GM23248 (cell line): ENCODE measurements around the gene RND2. TPM values are rescaled to one million over a fixed set of nuclear protein-coding genes. Genes with fewer than 3 reads are reported as not detected.

Experiments used
- DNase-seq: peaks from one replicate; pipeline ENCODE4 v3.0.0-alpha.2; 2015
- H2AFZ ChIP-seq: fragments of 200-600 bp; sonication (generic); 2 replicates; pipeline ENCODE4 v1.6.1; 2016; ENCODE audit warnings: antibody characterized with exemption
- H3F3A ChIP-seq: fragments of 200-600 bp; sonication (generic); 2 replicates; pipeline ENCODE4 v1.6.1; 2016; ENCODE audit warnings: mild to moderate bottlenecking, antibody characterized with exemption, mixed run types; ENCODE audit not compliant: insufficient read depth
- H3K27ac ChIP-seq: fragments of 200-600 bp; sonication (generic); 2 replicates; pipeline ENCODE4 v1.5.1; 2016; ENCODE audit warnings: mild to moderate bottlenecking
- H3K27me3 ChIP-seq: fragments of 200-600 bp; sonication (generic); replicated peaks from 2 replicates; pipeline ENCODE4 v1.6.1; 2016; ENCODE audit warnings: mild to moderate bottlenecking; ENCODE audit not compliant: insufficient read depth
- H3K36me3 ChIP-seq: fragments of 200-600 bp; sonication (generic); 2 replicates; pipeline ENCODE4 v1.6.1; 2016; ENCODE audit warnings: low read depth, mild to moderate bottlenecking
- H3K4me1 ChIP-seq: fragments of 200-600 bp; sonication (generic); 2 replicates; pipeline ENCODE4 v1.6.1; 2016; ENCODE audit warnings: mild to moderate bottlenecking; ENCODE audit not compliant: insufficient read depth
- H3K4me2 ChIP-seq: fragments of 200-600 bp; sonication (generic); one replicate; pipeline ENCODE4 v1.6.1; 2016; ENCODE audit warnings: mild to moderate bottlenecking; ENCODE audit not compliant: unreplicated experiment
- H3K4me3 ChIP-seq: fragments of 200-600 bp; sonication (generic); 2 replicates; pipeline ENCODE4 v1.5.1; 2016; ENCODE audit warnings: mild to moderate bottlenecking
- H3K79me2 ChIP-seq: fragments of 200-600 bp; sonication (generic); 2 replicates; pipeline ENCODE4 v1.6.1; 2016; ENCODE audit warnings: mild to moderate bottlenecking; ENCODE audit not compliant: insufficient read depth
- H3K9ac ChIP-seq: fragments of 200-600 bp; sonication (generic); 2 replicates; pipeline ENCODE4 v1.6.1; 2016; ENCODE audit warnings: mild to moderate bottlenecking
- H3K9me2 ChIP-seq: fragments of 200-600 bp; sonication (generic); 2 replicates; pipeline ENCODE4 v1.6.1; 2016; ENCODE audit warnings: mixed run types, mild to moderate bottlenecking, moderate library complexity; ENCODE audit not compliant: insufficient read depth
- H3K9me3 ChIP-seq: fragments of 200-600 bp; sonication (generic); one replicate; pipeline ENCODE4 v1.6.1; 2017; ENCODE audit warnings: low read depth
- H4K20me1 ChIP-seq: fragments of 200-600 bp; sonication (generic); 2 replicates; pipeline ENCODE4 v1.6.0; 2016; ENCODE audit not compliant: insufficient read depth
- EZH2 ChIP-seq: fragments of 200-600 bp; sonication (generic); IDR thresholded peaks from 2 replicates; pipeline ENCODE4 v1.6.1; 2018; ENCODE audit warnings: antibody characterized with exemption, mild to moderate bottlenecking; ENCODE audit not compliant: insufficient read depth, poor library complexity, severe bottlenecking
- EZH2phosphoT487 ChIP-seq: fragments of 200-600 bp; sonication (generic); IDR thresholded peaks from 2 replicates; pipeline ENCODE4 v1.6.1; 2018; ENCODE audit warnings: antibody characterized with exemption, moderate library complexity, mild to moderate bottlenecking, low read depth; ENCODE audit not compliant: insufficient read depth
- WGBS, 2 experiments: methylation state at CpG; one replicate each; pipeline ENCODE4 v1.1.6; 2015 to 2017; ENCODE audit warnings: low lambda C conversion rate in 2 of 2, low coverage in 1 of 2; ENCODE audit errors: missing lambda C conversion rate in 2 of 2; 5-methylcytosine and 5-hydroxymethylcytosine counted together
- in situ Hi-C: fragments of 300-500 bp; cut with MboI; formaldehyde crosslinking; loops from 2 replicates; pipeline ENCODE4 v1.15.0; 2020
- polyA plus RNA-seq: library from polyadenylated mRNA; unstranded; fragments of >200 nt; fragmentation: Nextera tagmentation; extraction: Ambion mirVana; gene quantifications from 2 replicates; pipeline ENCODE4 v1.2.1, GENCODE V29; 2016
- total RNA-seq: library from RNA; depleted of rRNA; stranded (reverse); fragments of >200 nt; shearing (Covaris generic); gene quantifications from 2 replicates; pipeline ENCODE4 v1.2.3, GENCODE V29; 2014

The RND2 gene
- total and polyA plus RNA-seq, 2 experiments from 2014 or later, result 0.11 to 0.30 TPM

GRCh38 chr17:42980274-42980765 lies 44.7 kb upstream of the RND2 start, which contains the start of gene RUNDC1:
TSS of gene RUNDC1 (plus strand) at chr17:42980565. CDS start at chr17:42980577, 12 bp downstream.
- in situ Hi-C loops, result no loop called here

GRCh38 chr17:42980766-42981397 lies 44.1 kb upstream of the RND2 start:
- Histone ChIP-seq H3K9ac (peak overlapping the region; percentile 82), H3K4me2 (peak overlapping the region; percentile 77), H3K4me3 (peak overlapping the region; percentile 92), H3K27me3 (no peaks in the 10 kb centered on the region), H3K79me2 (peaks cover 61% of the 10 kb centered on the region), H3K9me3 (no peaks in the 10 kb centered on the region), H3F3A (no peaks in the 10 kb centered on the region), H3K36me3 (no peaks in the 10 kb centered on the region), H3K27ac (peak overlapping the region; percentile 26), H3K4me1 (peaks cover 13% of the 10 kb centered on the region), H4K20me1 (no peaks in the 10 kb centered on the region), H2AFZ (peak overlapping the region; percentile 82), H3K9me2 (no peaks in the 10 kb centered on the region)
- TF ChIP-seq EZH2, result no peak
- no peak for TF ChIP-seq EZH2phosphoT487
- WGBS, 2 experiments, result 1% methylated on average over 61 to 64 of the region's 67 CpGs
- in situ Hi-C loops, result no loop called here
- DNase-seq, result peak; percentile 87

More at GRCh38 chr17:42980274-42980765, 44.7 kb upstream of the RND2 start, which contains the start of gene RUNDC1:
- Histone ChIP-seq H3K4me2 (peak within 1 kb of the TSS; percentile 77), H4K20me1 (no peaks in the 10 kb centered on the region), H3K9me3 (no peaks in the 10 kb centered on the region), H3K27ac (peak within 1 kb of the TSS; percentile 26), H2AFZ (peak within 1 kb of the TSS; percentile 82), H3K36me3 (no peaks in the 10 kb centered on the region), H3K4me1 (peaks cover 13% of the 10 kb centered on the region), H3K79me2 (peaks cover 55% of the 10 kb centered on the region), H3K9me2 (no peaks in the 10 kb centered on the region), H3K27me3 (no peaks in the 10 kb centered on the region), H3F3A (no peaks in the 10 kb centered on the region), H3K9ac (peak within 1 kb of the TSS; percentile 82), H3K4me3 (peak within 1 kb of the TSS; percentile 92)
- TF ChIP-seq EZH2, result no peak
- TF ChIP-seq EZH2phosphoT487, result no peak
- 0 to 1% methylated on average over 22 to 37 of the region's 39 CpGs for WGBS, 2 experiments
- peak; percentile 95 for DNase-seq

GRCh38 chr17:42982266-42982665 lies 42.8 kb upstream of the RND2 start:
- Histone ChIP-seq H4K20me1 (no peaks in the 10 kb centered on the region), H3K4me3 (no peak overlapping the region), H3K27me3 (no peaks in the 10 kb centered on the region), H3K4me2 (peak overlapping the region; percentile 18), H3K9me2 (no peaks in the 10 kb centered on the region), H3K36me3 (no peaks in the 10 kb centered on the region), H3K4me1 (peaks cover 13% of the 10 kb centered on the region), H3K79me2 (peaks cover 66% of the 10 kb centered on the region), H3K9ac (no peak overlapping the region), H3K27ac (no peak overlapping the region), H3K9me3 (no peaks in the 10 kb centered on the region), H3F3A (no peaks in the 10 kb centered on the region), H2AFZ (no peak overlapping the region)
- in situ Hi-C loops, result no loop called here
- no peak for DNase-seq
- TF ChIP-seq EZH2phosphoT487 (no peak), EZH2 (no peak)

GRCh38 chr17:42985225-42985624 lies 39.8 kb upstream of the RND2 start:
- Histone ChIP-seq H3F3A (peaks cover 26% of the 10 kb centered on the region), H3K9ac (no peak overlapping the region), H2AFZ (no peak overlapping the region), H4K20me1 (no peaks in the 10 kb centered on the region), H3K27ac (no peak overlapping the region), H3K4me3 (no peak overlapping the region), H3K9me2 (no peaks in the 10 kb centered on the region), H3K27me3 (no peaks in the 10 kb centered on the region), H3K36me3 (peaks cover 18% of the 10 kb centered on the region; the same call in 1 of the 2 replicates), H3K9me3 (no peaks in the 10 kb centered on the region), H3K4me2 (no peak overlapping the region), H3K79me2 (peaks cover 61% of the 10 kb centered on the region), H3K4me1 (peaks cover 27% of the 10 kb centered on the region)
- WGBS, 2 experiments, result 100% methylated on average over 1 of the region's 1 CpG
- no peak for TF ChIP-seq EZH2
- no peak for TF ChIP-seq EZH2phosphoT487
- no peak for DNase-seq
- in situ Hi-C loops, result no loop called here
